Measurements from ENCODE around the gene TSPOAP1.

TSPOAP1 gene

GRCh38 chr17:58301504-58302150, 27.0 kb downstream of the TSPOAP1 start:
- no peak for DNase-seq

DNA sequence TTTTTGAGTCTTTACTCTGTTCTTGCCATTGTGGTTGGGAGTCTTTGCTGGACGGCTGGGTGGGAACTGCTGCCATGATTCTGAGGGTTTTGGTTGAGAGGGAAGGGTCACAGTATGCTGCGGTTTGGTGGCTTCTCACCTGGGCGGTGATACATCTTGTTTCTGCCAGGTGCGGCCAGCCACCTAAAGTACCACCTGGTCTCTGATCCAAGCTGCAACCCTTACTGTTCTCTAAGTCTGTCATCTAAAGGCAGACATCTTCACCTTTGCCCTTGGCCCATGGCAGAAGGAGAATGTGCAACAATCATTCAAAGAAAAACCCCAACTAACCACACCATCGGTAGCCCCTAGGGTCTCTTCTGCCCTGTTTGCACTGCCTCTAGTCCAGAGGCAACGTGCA, 28.3 kb downstream of the TSPOAP1 start:
- no peak for DNase-seq

GRCh38 chr17:58294034-58294433, 34.6 kb downstream of the TSPOAP1 start:
- no peak for DNase-seq

- DNase-seq: no peak
Observed at GRCh38 chr17:58291246-58291645, 37.3 kb downstream of the TSPOAP1 start.

DNA sequence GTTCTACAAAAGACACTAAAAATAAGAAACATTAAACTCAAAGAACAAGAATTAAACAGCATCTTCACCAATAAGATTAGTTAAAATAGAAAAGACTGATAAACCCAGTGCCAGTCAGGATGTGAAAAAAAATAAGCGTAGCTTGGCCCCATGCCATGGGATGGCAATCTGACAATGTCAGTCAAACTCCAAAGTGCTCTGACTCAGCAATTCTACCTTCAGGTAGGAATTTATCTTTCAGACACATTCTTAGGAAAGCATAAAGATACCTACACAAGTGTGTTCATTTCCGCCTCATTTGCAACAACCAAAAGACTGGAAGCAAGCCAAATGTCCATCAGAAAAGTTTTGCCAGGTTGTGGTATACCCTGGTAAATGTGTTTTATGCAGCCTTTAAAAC, 38.7 kb downstream of the TSPOAP1 start:
- DNase-seq: no peak

DNA sequence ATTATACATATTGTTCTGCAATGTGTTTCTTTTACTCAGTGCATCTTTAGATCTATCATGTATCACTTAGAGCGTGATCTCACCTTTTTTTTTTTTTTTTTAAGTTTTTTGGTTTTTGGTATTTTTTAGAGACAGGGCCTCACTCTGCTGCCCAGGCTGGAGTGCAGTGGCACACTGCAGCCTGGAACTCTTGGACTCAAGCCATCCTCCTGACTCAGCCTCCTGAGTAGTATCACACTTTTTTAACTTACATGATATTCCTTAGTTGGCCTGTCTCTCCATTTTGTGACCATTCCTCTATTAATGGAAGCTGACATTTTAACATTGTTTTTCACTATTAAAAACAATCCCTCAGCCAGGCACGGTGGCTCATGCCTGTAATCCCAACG, 43.2 kb downstream of the TSPOAP1 start:
- DNase-seq: no peak

- DNase-seq: no peak
Observed at GRCh38 chr17:58284613-58285421, 43.8 kb downstream of the TSPOAP1 start.

DNA sequence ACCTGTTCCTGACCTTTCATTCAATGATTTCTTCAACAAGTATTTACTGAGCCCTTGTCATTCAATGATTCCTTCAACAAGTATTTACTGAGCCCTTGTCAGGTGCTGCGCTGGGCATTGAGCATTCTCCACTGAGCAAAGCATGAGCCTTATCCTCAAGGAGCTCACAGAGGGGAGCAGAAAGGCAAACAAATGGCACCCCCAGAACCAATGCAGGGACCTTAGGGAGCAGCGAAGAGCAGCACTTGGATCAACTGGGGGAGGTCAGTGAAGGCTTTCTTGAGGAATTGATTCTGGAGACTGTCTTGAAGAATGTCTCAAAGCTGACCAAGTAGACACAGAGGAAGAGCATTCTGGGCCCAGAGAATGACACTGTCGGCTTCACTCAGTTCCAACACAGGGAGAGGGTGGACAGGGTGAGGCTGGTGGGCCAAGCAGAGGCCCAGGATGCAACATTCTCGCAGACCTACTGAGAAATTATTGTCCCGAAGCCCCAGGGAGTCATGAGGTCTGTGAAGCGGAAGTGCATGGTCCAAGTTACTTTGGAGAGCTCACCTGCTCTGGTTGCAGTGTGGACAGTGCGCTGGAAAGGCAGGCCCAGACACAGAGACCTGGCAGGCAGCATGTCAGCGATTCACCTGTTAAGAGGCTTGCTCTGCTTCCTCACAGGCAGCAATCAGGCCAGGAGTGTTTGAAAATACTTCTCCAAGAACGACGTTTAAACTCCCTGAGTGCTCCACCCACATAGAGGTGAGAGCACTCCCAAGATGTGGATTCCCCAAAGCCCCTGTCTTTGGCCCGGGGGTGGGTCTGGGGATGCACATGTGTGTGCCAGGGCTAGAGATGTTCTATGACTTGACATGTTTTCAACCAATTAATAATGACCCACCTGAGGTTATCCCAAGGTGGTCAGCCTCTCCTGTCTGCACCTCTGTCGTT, 44.7 kb downstream of the TSPOAP1 start:
- no peak for DNase-seq

GRCh38 chr17:58282442-58282841, 46.2 kb downstream of the TSPOAP1 start:
- no peak for DNase-seq

- DNase-seq: no peak
Observed at GRCh38 chr17:58281511-58282011, 47.0 kb downstream of the TSPOAP1 start.

- no peak for DNase-seq
Observed at GRCh38 chr17:58280480-58281217, 47.9 kb downstream of the TSPOAP1 start, which contains the start of gene MPO. TSS of gene MPO (minus strand) at chr17:58280935. CDS start at chr17:58280758, 177 bp downstream.

DNA sequence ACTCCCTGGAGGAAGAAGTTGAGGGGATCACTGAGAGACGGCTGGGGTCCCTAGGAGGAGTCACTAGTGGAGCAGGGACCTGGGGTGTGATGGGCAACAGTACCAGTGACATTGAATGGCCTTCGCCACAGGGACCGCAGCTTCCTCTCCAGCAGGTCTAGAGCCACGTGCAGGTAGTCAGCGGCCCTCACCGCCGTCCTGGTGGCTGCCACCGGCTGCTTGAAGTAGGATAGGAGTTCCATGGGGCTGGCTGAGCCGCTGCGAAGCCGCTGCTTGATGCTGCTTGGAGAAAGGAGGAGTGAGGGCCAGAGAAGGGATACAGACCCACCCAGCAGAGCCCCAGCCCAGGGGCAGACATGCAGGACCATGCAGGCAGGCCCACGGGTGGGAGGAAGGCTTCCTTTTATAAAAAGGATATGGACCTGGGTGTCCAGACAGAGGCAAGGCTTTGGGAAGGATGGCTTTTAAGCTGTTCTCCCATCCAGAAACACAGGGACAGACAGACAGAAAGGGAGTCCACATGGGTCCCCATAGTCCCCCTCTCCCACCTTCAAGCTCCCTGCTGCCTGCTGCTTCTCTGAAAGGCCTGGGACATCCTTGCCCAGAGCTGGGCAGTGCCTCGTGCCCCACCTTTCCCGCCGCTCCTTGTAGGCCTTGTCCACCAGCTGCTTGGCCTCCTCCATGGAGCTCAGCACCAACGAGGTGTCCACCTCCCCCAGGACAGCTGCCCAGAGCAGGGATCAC, 48.7 kb downstream of the TSPOAP1 start:
- DNase-seq: no peak

- no peak for DNase-seq
Observed at GRCh38 chr17:58279016-58279711, 49.4 kb downstream of the TSPOAP1 start.

GRCh38 chr17:58278661-58279015, 50.0 kb downstream of the TSPOAP1 start:
- DNase-seq: no peak

GRCh38 chr17:58277802-58278595, 50.6 kb downstream of the TSPOAP1 start:
- DNase-seq: no peak

DNA sequence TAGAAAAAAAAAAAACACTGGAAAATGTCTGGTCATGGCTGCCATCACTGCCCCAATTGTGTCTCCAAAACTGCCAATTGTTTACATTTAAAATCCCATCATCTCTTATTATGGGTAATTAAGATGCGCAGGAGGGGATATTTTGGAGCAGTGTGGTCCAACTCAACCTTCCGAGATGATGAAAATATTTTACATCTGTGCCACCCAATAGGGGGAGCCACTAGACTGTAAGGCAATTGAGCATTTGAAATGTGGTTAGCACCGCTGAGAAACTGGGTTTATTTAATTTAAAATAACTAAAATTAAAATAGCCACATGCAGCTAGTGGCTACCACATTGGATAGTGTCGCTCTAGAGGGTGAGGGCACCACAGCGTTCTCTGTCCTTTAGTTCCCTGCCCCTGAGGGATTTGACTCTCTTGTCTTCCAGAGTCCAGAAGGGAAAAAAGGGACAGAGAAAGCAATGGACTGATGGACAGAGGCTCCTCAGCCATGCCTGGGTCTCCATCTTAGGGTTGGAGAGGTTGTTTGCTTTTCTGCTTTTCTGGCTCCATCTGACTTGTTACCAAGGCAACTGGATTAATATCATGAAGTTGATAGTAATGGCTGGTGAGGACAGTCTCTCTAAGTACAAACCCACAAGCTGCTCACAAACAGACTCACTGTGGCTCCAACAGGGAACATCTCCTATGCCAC, 51.3 kb downstream of the TSPOAP1 start:
- no peak for DNase-seq

- no peak for DNase-seq
Observed at GRCh38 chr17:58276423-58276822, 52.2 kb downstream of the TSPOAP1 start.

DNA sequence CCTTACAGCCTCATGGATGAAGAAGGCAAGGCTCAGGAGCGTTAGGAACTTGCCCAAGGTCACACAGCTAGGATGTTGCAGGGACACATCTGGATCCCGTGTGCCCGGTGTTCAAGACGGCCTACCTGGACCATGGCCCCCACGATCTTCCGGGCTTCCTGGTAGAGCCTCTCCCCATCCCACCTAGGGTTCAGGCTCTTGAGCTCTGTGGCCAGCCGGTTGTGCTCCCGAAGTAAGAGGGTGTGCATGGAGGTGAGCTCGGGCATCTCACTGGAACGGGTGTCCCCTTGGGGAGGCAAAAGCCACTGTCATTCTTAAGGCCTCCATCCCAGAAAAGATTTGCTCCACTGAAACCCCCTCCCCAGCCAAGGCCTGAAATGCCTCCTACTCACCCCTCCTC, 53.2 kb downstream of the TSPOAP1 start:
- DNase-seq: no peak

- DNase-seq: no peak
Observed at GRCh38 chr17:58273453-58274104, 55.0 kb downstream of the TSPOAP1 start.
